NCI-H1694 treated with DMSO at 0.1 percent for 48 hours (cell line): ENCODE results near the gene LHFPL6.

ENCODE experiments used
- DNase-seq: peaks from one replicate; lab custom pipeline; 2025; lab: John Stamatoyannopoulos, UW

The LHFPL6 gene

DNA sequence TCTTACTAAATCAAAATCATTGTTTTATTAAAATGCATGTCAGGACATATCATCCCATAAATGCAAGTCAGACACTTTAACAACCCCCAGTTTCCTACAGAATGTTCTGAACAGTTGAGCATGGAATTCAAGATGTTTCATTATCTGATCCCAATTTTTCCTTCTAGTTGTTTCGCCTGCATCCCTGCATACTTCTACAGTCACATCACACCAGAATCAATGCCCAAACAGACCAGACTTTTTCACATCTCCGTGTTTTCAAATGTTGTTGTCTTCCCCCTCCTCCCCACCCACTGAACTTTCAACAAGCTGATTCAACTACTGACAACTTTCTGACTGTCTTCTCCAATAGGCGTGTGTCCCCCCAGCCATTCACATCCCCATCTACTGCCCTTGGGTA is 48.6 kb downstream of the LHFPL6 start:
- DNase-seq = no peak

DNA sequence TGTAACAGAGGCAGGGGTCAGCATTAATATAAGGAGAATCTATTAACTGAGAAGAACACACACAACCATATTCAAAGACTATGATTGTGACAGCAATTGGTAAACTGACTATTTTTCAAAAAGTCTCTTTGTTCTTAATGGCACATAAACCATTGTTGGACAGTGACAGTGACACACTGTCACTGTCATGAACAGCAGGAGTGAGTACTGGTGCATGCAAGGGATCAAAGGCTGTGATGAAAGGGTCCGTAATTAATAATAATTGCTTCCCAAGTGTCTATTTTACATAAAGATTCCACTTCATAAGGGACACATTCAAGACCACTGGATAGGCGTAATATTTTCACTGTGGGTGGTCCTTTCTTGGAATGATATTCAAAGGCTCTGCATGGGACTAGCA is 50.7 kb downstream of the LHFPL6 start:
- DNase-seq = no peak

DNA sequence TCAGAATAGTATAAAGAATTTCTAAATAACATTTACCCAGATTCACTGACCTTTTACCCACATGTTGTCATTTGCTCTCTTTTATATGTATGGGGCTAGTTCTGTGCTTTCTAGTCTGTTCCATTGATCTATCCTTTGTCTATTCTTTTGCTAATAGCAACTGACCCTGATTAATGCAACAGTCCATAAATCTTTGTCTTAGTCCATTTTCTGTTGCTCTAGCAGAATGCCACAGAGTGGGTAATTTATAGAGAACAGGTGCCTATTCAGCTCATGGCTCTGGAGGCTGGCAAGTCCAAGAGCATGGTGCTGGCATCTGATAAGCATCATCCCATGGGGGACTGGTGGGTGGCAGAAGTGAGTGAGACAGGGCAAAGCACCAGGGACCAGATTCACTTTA is 52.1 kb downstream of the LHFPL6 start:
- no peak for DNase-seq

DNA sequence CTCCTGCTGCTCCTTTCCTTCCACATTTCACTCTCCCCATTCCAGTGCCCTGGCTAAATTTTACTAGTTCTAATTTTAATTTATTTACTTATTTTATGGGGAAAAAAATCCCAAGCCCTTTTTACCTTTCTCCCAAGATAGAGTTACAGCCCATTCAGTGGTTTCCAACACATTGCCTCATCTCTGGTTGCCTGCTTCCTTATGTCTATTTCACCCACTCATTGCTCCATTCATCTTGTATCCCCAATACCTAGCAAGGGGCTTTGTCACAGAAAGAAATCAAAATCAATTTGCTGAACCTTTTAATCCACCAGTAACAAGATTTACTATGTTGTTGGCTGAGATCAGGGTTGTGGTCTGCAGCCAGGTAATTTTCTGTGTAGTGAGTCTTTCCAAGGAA is 55.9 kb downstream of the LHFPL6 start:
- DNase-seq = no peak

DNA sequence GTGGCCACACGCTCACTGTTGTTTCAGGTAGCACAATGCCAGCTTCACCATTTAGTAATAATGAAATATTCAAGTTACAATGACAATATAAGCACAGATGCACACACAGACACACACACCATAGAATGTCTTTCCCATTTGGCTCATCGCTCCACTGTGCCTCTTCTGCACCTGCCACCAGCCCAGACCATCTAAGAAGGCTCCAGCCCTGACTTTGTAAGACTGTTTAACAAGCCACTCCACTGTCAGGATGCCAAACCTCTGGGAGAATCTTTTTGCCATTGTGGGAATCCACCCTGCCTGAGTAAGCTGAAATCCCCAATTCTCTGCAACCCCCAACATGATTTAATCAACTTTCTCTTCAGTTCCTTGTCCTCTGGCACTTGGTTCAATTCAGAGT is 60.6 kb downstream of the LHFPL6 start:
- DNase-seq = no peak

DNA sequence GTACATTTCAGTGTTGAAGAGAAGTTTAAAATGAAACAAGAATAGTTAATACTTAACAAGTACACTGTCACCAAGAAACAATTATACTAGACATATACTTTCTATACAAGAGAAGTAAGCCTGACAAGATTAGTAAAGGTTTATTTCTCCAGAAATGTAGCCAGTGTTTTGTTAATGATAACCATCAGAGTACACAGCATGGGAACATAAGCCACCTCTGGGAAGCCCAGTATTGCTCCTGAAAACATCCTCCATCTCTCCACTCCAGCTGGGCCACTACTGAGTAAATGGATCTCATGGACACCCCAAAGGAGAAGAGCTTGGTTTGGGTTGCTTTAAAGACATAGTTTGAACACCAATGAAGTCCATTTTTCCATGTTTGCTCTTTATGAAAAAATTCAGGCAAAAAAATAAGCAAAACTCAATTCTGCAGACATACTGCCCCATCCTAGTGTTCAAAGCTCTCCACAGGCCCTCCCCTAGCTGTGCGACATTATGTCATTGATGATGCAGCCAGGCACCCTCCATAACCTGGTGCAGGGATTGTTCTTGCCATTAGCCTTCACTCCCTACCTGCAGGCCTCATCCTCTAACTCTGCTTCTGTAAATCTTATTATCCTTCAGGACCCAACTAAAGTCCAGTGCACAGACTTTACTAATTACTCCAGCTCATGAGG is 61.9 kb downstream of the LHFPL6 start:
- DNase-seq = no peak

DNA sequence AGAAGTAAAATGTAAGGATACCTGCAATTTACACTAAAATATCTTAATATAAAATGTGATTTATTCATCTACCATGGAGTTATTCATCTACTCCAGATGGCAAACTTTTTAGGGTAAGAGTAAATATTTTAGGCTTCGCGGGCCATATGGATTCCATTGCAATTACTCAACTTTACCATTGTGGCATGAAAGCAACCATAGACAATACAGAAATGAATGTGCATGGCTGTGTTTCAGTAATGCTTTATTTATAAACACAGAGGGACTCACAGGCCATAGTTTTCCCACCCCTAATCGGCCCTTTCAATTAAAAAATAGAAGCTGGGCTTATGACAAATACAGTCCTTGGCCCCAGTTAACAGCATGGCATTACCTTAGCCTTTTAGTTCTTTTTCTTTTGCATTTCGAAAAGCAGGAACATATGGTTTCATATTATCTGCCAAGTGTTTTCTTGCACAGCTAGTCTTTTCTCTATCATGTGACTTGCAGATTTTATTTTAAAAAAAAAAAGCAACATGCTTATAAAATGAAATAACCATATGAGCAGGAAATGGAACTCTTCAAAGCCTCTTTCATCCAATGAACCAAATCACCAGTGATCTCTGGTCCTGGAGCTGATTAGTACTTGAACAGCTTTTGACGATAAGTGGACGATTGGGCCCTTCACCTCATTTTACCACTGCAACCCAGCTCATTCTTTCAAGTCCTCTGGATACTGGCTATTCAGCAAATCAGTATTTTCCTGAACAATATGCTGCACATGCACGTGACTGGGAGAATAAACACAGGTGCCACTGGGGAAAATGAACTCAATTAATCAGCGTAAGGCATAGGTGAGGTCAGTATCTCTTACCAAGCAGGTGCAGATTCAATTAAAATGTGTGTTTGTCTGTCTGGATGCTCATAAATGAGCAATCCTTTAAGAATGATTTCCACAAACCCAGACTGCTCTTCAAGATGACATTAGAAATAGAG is 63.9 kb downstream of the LHFPL6 start:
- DNase-seq = peak; percentile 91

DNA sequence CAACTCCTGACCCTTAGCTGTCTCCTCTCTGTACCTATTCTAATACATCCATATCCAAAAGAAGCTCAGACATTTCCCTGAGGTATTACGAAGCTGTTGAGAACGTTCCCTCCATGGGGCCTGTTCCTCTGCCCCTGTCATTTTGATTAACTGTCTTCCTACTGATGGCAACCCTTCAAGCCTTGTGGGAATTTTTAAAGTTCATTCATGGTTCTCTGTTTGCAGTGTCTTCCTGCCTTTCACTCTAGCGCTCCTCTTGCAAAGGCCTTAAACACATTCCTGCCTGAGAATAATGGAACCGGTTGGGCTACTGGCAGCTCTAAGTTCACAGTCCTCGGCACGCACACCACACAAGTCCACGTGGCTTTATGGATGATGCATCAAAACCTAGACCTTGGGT is 66.1 kb downstream of the LHFPL6 start:
- no peak for DNase-seq

DNA sequence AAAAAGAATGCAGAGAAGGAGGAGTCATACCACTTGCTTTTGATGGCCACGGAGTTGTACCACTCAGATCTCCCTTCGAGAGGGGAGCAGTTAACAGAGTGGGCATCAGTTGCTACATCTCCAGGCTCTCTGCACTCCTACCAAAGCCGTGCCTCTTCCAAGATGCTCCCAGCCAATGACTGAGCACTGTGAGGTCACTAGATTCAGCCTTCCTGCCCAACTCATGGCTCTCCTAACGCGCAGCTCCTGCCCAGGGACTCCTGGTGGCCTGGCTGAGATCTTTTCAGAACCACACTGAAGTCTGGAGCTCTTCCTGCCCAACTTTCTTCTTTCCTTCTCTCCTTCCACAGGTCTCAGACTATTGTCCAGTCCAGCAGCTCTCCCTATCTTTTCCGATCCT is 66.7 kb downstream of the LHFPL6 start:
- DNase-seq = no peak

DNA sequence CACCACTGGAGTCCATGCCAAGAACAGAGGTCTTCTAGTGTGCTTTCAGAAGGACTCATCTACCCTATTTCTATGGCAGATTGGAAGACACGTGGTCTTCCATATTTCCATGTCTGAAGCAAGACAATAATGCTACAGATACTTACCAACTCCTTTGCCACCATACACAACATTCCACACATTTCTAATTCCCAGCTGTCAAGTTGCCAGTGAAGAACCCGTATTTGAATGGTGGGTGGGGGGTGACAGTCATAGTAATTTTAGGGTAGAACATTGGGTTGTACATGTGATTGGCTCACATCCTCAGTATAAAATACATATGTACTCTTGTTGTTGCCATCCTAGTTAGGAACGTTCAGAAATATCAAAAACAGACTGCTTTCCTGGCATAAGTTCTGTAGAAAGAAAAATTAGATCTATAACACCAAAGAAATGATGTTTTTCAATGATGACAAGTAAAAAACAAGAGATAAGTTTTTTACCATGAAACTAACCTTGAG is 69.3 kb downstream of the LHFPL6 start:
- no peak for DNase-seq

DNA sequence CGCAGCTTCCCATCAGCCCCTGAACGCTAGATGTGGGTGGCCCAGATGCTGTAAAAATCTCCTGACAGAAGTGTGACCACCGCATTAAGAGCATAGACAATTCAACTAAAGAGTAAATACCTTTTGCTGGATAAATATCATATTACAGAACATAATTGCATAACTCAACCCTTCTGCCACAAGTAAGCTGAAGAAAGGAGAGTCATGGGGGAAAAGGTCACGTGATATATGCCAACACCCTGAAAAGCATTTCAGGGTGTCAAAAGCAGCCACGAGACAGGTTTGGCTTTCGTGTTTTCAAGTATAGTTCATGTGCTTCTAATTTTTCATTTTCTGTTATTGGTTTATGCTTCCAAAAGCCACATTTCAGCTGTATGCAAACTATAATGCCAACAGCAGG is 71.3 kb downstream of the LHFPL6 start:
- no peak for DNase-seq

DNA sequence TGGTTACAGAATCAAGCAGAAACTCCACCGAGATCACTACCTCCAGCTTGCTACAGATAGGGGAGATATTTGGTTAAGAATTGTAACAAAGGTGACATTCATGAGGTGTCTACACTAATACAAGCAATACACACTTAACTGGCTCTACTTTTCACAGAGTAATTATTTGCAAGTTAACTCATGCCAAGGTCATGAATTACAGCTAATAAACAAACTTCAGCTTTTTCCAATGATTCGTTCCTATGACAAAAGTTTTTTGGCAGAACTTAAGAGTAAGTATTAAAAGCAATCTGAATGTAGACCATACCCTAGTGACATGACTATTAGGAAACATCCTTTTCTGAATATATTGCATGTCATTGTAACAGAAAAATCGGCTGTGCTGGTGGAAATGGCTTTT is 72.1 kb downstream of the LHFPL6 start:
- DNase-seq = no peak

DNA sequence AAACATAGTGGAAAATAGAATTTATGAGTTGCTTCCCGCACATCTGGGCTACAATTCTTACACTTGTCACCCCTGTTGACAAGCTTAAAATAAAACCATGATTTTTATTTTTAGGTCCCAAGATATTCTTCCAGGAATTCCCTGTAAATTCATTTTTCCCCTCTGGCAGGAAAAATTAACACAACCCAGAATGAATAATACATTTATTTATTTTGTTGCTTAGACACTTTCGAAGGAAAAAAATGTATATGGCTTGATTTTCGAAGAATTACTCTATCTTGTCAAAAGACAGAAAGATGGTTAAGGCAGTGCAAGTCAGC is 74.4 kb downstream of the LHFPL6 start:
- no peak for DNase-seq

DNA sequence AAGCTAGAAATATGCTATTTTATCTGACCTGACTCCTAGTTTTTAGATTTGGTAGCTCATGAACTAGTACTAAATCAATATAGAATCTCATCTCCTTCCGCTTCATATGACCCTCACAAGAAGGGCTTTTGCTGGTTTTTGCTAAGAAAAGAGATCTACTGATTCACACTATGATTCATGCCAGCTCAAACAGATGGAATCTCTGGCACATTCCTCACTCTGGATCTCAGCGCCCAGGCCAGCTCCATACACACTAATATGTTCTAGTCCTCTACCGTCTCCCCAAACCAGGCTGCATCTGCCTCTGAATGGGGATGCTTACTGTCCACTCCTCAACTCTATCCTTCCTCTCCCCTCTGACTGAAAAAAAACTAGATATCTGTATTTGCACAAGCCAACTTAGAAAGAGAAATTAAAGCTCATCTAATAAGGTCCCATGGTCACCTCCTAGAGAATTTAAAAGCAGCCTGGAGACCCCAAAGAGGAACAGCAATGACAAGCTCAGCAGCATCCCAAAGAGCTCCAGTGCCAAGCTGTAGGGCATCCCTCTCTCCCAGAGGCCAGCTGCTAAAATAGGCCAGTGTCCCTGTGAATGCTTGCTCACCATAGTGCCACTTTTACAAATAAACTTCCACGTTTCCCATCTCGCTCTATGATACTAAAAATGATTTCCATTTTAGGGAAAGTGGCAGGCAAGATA is 74.9 kb downstream of the LHFPL6 start:
- DNase-seq = peak; percentile 27

DNA sequence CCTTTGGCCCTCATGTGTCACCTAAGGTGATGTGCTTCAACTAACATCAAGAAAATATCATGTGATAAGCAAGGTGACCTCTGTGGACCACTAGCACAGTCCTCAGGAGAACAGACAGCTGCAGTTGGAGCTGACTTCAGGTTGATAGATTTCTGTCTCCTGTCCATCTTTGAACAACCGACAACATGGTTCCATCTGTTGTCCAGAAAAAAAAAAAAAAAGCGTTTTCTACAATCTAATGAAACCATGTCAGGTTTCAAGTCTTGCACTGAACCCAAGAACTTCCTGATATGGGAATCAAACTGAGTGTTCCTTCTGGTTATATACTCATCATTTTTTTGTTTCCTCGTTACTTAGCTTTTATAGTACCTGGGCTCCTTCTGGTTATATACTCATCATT is 75.7 kb downstream of the LHFPL6 start:
- no peak for DNase-seq

DNA sequence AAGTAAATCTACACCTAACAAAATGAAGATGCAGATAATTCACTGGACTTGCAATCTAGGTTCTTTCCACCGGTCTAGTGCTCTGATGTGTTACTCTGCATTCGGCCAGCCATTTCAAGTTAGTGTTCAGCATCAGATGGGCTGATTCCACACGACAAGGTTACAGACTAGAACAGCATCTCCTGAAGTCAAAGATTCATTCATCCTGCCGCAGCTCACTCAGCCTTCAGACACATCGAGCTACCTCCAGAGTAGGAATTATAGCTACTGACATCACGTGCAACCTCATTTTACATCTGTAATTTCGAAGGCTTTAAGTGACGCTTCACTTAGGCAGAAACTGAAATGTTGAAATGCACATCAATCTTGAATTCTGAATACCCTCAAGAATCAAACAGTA is 76.5 kb downstream of the LHFPL6 start:
- DNase-seq = no peak

DNA sequence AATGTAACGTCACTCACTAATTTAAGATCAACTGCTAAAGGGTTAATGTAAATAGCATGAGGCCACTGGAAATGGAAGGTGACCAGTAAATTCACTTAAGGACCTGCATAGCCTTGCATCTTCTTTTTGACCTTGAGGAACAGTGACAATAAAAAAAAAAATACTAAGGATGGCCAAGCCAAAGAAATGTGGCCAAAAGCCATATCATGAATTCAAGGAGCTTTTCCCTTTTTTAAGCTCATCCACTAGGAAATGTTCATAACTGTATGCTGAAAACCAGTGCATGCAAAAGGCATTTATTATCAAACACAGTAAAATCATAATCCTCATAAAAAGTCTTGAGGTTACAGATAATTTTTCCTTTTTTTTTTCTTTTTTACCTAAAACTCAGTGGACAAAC is 77.5 kb downstream of the LHFPL6 start:
- no peak for DNase-seq

DNA sequence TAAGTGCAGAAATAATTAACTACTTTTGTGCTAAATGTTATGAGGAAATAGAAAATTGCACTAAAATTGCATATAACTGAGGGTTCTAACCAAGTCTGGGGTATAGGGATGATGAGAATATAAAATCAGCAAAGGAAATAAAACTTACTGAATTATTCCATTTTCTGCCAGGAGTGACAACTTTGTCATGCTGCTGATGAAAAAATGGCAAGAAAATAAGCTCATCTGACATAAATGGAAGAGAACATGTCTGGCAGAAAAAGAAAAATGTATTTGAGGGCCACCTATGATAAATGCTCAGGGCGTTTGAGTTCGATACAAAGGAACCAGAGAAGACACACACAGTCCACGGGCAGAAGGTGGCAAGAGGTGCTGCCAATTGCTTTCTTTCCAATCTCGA is 78.2 kb downstream of the LHFPL6 start:
- DNase-seq = no peak

DNA sequence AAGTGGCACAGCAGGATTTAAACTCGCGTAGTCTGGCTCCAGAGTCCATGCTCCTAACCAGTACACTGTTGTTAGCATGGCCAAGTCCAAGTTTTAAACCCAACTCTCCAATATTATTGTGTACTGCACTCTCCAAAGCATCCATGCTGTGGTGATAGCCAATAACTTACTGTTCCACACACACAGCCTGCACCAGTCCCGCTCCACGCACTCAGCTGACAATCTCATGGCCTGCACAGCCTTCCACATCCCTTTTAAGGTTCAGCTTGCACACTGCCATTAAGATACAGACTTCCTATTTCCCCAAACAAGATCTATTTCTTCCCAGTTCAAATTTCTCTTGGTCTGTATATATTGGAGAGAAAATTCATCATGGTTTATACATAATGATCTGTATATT is 80.7 kb downstream of the LHFPL6 start:
- no peak for DNase-seq

DNA sequence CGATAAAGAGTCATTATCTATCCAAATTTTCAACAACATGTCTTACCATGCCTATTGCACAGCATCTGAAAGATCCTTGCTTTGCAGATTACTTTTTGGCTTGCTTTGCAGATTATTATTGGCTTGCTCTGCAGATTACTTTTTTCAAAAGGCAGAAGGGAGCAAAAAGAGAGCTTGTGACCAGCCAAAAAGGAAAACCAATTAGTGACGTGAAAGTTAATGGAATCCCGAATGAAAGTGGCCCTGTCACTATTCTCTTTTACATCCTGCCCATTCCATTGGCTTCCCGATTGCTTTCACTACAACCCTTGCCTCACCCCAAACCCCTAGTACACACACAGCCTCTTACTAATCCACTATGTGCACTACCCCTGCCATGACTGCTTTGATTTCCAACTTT is 81.3 kb downstream of the LHFPL6 start:
- no peak for DNase-seq

DNA sequence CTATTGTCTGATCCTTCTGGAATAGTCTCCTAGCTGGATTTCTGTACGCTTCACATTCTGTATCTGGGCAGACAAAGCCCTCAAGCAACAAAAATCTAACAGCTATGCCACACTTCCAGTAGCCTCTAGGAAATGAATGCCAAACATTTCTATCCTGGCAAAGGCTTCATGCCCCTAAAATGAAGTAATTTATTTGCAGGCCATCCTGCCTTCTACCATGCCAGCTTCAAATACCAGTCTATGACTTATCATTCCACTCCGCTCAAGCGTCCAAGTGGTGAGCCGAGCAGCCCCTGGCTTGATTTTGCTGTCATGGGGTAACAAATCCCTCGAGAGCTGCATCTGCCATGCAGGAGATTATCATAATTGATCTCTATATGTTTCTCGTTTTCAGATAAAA is 86.9 kb downstream of the LHFPL6 start:
- DNase-seq = no peak

DNA sequence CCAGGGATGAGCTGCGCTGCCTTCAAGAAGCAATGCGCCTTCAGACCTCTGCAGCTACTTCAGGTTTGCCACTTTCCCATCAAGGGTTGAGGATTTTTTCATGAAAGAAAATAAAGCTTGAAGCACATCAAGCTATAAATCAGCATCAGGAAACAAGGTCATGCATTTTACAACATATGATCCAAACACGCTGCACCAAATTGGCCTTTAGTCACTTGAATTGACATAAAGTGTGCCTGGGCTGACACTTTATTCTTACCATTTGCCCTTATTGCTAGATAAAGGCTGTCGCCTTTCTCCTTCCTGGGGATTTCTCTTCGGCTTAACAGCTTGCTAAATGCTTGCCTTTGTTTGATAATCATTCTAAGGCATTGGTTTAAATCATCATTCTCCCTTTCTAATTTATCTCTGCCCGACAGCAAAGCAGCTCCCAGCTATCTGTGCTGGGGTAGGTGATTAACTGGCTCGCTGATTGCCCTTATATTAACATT is 87.7 kb downstream of the LHFPL6 start:
- no peak for DNase-seq

DNA sequence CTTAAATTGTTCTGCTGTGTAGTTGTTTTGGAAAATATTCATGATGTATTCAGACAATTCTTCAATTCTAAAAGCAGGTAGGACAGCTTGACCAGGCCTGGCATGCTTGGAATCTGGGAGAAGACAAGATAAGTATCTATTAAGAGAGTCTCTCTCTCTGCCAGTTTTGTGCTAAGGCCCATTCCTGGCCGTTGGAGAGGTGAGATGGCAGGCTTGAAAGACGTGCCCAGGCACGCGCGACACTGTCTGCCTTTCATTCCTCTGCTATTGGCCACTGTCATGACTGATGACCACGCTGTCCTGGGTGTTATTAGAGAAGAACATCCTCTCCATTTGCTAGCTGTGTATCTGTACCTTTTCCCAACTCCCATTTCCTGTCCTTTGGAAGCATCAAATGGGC is 90.3 kb downstream of the LHFPL6 start:
- no peak for DNase-seq
